Effector CD8-positive, alpha-beta T cell (primary cell): Measurements from ENCODE around the gene SMOC1.

ENCODE experiments used
- DNase-seq: peaks from one replicate; lab custom pipeline; 2025; lab: John Stamatoyannopoulos, UW

Gene SMOC1

DNA sequence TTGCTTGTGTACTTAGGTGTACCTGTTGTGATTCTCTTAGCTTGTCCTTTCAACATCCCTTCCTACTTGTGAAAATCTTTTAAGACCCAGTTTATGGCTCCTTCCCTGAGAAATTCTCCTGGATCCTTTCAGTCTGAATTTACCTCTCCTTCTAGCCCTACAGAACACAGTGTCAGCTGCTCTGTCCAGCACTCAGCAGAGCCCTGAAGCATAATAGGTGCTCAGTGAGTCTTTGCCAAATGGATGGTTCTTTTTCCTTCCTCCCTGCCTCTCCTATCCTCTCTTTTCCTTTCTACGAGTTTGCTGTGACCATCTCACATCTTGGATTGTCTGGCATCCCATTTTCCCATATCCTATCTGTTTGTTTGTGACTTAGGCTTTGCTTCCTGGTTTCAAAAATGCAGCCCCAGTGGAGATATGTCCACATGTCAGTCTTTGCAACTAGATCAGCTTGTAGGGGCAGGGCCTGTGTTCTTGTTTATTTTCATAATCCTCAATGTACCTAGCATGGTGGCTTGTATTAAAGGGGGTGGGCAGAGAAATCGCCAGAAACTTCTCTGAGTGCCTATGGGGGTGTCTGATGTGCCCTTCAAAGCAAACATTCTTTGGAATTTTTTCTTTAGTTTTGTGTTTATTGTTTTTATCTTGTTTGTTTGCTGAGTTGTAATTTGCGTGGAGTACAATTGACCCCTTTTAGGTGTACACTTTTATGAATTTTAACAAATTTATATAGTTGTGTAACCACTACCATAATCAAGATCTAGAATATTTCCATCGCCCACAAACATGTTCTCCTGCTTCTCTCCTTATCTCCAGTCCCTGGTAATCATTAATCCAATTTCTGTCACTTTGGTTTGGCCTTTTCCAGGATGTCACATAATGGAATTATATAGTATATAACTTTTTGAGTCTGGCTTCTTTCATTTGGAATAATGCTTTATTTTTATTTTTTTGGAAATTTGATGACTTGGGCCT lies 62.8 kb downstream of the SMOC1 start:
- DNase-seq, result no peak

DNA sequence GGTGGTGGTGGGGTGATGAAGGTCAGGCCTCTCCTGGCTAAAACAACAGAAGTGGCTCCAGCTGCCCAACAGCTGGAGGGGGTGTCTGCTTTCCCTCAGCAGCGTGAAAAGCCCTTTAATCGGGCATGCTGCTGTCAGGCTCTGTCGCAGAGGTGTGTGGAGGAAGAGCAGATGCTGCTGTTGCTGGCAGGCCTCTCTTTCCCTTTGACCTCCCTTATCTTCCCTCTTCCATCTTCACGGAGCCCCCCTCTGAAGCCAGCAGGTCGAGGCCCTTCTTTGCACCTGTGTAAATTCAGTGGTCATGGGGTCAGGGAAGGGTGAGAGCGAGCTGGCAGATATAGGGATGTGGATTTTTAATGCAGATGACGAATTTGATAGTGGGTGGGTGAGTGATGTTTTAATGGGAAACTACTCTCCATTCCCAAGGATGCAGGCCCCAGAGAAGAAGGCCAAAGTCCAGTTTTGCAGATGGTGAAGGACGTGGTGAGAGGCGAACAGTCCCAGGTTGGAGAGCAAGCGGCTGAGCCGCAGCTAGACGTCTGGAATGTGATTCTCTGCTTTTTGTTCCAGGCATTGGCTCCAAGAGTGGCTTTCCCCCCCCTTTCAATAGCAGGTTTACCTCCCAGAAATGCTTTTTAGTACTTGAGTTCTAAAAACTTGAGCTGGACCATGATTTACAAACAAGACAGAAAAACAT lies 64.0 kb downstream of the SMOC1 start:
- no peak for DNase-seq

DNA sequence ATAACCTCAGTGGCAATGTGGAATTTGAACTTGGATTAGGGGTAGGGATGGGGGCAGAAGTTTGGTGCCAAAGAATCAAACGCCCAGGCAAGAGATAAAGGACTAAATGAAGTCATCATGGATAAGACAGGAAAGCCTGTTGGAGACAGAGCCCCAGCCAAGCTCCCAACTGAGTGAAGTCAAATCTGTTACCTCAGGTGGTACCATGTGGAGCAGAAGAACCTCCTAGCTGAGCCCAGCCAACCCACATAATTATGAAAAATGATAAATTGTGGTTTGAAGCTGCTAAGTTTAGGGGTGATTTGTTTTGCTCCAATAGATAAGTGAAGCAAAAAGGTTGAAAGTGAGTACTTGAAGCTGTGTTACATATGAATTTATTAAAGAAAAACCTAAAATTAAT lies 66.1 kb downstream of the SMOC1 start:
- no peak for DNase-seq

DNA sequence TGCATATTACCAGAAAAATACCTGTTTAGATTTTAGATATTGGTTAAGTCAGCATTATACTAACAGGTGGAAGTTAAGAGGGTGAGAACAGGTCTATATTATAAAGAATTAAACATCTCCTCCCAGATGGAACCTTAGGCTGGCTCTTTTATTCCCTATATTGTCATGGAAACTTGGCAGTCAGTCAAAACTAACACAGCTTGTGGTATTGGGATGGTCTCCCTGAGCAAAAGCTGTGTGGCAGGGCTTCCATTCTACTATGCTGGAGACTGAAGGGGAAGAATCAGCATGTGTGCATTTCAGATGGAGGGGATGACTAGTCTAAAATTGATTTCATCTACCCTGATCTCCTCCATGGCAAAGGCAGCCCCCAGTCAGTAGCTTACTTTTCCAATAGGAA lies 66.7 kb downstream of the SMOC1 start:
- DNase-seq, result no peak

DNA sequence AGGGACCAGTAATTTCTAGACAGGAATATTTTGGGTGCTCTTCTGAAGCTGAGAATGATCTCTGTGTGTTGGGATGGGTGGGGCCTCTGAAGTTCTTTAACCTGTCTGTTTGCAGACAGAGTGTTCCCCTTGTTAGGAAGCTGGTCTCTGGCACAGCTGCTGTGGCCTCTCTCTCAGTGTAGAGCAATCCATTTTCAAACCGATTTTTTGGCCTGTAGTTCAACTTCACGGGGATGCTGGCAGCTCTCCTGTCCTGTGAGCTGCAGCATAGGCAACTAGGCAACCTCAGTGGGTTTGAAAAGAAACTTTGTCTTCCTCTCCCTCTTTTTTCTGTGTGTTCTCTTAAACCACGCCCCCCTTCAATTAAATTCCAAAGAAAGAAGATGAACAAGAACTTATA lies 69.1 kb downstream of the SMOC1 start:
- no peak for DNase-seq

DNA sequence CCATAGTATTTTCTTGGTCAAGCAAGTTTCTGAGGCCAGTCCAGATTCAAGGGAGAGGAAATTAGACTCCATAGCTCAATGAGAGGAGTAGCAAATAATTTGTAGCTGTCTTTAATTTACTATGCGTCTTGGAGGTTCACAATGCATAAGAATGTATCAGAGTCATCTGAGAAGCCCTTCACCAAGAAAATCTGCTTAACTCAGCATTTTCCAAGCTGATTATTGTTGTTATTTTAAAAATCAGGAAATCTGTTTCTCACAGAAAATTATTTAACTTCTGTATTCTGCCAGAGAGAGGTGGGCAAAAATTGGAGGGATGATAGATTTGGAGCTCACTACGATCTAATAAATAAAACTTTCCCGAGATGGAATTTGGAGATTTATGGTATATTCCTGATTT lies 72.0 kb downstream of the SMOC1 start:
- no peak for DNase-seq

DNA sequence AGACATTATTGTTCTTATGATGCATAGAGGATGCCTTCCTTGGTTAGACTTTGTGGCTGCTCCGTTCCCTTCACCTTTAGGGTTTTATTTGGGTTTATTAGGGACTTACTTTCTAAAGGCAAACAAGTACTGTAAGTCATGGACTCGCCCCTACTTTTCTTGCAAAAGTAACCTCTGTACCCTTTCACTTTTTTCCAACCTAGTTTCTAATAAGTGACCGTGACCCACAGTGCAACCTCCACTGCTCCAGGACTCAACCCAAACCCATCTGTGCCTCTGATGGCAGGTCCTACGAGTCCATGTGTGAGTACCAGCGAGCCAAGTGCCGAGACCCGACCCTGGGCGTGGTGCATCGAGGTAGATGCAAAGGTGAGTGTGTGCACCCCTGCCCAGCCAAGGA lies 72.7 kb downstream of the SMOC1 start:
- no peak for DNase-seq

DNA sequence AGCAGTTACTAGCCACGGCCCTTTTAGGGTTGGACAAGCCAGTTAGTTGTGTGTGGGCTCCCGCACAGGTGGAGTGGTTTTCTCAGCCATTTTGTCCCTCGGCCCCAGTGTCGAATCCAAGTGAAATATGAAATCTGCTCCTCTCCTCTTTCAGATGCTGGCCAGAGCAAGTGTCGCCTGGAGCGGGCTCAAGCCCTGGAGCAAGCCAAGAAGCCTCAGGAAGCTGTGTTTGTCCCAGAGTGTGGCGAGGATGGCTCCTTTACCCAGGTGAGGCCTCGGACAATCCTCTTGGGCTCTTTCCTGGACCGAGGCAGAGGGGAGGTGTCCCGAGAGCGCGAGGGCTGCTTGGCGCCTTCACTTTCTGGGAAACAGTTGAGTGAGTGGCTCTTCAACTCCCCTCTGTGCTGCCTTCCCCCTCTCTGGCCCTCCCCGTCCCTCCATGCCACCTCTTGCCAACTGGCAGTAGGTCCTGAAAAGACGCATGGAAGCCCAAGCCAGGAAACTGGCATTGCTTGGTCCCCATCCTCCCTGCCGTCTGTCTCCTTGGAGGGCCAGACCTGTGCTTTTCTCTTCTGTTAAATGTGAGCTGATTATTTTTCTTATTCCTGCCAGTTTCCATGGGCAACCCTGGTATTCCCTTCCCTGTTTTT lies 74.2 kb downstream of the SMOC1 start:
- DNase-seq, result no peak

DNA sequence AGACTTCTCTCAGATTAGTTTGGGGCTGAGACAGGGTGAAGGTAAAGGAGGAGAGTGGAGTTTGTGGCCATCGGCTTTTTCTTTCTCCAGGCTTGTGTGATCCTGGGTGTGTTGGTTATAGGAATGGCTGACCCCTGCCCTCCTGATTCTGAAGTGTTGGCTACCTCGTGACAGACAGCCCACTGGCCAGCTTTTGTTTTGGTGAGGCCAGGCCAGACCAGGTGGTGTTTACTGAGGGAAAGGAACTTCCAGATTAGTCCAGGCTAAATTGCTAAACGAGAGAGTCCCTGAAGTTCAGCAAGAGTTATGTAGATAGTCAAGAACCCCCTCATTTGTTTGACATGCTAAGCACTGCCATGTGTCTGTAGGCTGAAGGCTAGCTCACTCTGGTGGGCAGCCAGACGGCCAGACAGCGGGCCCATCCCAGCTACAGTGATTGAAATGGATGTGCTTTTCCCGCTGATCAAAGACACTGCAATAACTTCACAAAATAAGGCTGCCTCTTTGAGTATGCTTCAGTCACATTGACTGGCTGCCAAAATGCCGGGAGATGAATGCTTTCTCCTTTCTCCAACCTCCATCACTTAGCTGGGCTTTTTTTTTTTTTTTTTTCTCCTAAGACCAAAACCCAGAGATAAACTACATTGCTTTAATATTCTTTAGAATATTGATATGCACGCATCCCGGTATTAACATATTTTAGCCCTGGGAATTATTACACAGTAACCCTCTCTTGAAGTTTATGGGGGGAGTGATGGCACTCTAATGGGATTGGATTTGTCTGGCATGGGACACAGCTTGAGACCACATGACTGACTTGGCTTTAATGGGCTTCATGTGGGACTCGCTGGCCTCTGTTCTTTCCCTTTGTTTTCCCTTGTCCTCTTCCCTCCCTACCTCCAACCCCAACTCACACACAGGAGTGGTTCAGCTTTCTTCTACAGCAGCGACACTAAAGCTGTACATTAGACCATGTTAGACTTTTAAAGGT lies 76.9 kb downstream of the SMOC1 start:
- DNase-seq, result no peak

DNA sequence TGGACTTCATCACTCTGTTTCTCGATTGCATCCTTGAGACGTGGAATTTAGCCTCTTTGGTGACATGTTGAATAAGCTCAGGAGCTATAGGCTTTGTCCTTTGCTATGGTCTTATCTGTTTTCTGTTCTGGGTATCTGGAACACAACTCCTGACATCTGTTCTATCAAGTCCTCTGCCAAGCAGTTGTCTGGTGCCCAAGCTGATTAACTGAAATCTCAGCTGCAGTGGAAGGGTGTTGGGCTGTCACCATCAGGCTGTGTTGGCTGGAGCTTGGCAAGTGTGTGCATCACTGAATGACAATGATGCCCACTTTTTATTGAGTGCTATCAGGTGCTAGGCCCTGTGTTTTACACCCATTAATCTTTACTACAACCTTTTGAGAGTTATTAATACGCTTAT lies 77.8 kb downstream of the SMOC1 start:
- no peak for DNase-seq

DNA sequence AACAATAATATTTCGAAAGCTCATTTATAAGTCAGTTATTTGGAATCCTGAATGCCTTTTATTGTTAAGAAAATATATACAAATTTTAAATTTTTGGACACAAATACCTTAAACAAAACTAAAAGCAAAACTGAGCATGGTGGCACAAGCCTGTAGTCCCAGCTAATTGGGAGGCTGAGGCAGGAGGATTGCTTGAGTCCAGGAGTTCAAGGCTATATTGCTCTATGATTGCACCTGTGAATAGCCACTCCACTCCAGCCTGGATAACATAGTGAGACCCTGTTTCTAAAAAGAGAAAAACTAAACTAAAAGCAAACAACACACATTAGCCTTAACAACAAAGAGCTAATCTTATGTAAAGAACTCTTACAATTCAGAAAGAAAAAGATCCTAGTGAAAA lies 78.8 kb downstream of the SMOC1 start:
- DNase-seq, result no peak

DNA sequence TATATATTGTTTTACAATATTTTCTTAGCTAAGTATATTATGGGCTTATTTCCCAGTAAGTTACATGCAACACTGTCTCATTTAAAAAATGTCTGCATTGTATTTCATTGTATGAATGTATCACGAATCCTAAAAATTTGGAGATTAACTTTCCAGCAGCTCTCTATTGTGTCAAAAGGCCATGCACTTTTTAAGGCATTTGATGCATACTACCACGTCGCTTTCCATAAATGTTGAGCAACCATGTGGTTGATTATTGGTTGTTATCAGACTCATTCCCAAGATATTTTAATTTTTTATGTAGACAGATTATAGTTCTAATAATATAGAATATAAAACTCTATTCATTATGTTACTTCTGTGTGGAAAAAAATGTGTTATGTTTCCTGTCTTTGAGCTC lies 79.9 kb downstream of the SMOC1 start:
- DNase-seq, result no peak

DNA sequence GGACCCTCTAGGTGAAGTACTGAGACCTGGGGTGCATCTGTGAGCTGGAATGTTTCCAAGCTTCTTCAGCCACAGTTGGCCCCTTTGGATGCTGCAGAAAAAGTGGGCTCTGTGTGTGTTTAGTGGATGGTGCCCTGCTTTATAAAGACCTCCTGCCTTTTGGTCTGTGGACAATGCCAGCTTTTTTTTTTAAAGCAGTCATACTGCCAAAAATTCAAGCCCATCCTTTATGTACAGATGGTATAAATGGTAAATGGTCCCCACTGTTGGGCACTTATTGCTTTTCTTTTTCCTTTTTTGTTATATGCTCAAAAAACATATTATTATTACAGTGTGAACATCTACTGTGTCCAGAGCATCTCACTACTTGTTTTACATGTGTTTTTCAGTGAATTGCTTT lies 81.1 kb downstream of the SMOC1 start:
- DNase-seq, result no peak

DNA sequence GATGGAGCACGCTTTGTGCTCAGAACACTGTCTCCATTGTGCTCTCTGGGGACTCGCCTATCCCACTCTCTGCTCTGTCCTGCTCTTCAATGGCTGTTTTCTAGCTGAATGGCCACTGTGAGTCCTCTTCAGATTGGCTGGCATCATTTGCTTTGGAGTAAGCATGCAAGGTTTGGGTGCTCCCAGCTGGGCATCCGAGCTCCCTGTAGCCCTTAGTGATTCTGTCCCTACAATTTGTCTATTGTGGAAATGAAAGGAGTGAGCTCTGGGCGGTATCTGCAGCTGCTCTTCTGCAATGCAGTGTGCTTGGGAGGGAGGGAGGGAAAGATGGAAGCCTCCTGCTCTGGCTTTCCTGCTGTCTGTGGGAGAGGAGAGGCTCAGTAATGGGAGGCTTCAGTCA lies 84.8 kb downstream of the SMOC1 start:
- DNase-seq, result no peak

DNA sequence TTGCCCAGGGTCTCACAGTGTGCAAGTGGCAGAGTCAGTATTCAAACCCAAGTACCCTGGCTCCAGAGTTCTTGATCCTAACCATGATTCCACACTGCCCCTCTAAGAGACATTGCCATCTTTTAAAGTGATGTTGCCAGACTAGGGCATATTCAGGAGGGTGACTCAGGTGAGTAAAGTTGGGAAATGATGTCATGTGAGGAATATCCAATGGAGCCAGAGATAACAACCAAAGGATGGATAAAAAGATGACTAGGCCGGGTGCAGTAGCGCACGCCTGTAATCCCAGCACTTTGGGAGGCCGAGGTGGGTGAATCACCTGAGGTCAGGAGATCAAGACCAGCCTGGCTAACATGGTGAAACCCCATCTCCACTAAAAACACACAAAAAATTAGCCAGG lies 85.6 kb downstream of the SMOC1 start:
- DNase-seq, result no peak

DNA sequence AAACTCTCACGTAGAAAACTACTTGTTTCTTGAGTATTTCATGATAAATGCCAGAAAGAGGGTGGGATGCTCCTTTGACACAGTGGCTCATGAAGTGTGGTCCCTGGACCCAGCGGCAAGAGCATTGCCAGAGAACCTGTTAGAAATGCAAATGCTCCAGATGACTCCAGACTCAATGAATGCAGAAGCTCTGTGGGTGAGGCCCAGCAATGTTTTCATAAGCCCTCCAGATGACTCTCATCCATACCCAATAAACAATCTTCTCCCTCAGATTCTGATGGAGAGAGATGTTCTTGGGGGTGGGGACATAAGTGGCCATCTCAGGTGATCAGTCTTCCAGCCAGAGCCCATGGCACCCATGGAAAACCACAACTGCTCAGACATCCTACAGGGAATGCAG lies 88.9 kb downstream of the SMOC1 start:
- DNase-seq, result no peak

DNA sequence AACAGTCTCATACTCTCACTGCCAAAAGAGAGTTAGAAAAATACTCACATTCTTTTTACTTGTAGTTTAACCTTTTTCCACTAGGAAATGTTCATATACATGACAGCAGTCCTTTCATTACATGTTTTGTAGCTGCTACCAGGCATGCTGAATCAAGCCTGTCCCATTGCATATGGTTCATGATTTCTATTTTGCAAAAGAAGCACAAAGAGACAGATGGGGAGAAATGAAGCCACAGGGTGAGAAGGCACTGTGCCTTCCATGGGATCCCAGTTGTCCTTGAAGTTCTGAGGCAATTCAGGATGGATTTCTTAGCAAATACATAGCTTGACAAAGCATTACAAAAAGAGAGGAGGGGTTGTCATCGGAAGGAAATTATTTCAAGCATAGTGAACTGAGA lies 89.5 kb downstream of the SMOC1 start:
- no peak for DNase-seq

DNA sequence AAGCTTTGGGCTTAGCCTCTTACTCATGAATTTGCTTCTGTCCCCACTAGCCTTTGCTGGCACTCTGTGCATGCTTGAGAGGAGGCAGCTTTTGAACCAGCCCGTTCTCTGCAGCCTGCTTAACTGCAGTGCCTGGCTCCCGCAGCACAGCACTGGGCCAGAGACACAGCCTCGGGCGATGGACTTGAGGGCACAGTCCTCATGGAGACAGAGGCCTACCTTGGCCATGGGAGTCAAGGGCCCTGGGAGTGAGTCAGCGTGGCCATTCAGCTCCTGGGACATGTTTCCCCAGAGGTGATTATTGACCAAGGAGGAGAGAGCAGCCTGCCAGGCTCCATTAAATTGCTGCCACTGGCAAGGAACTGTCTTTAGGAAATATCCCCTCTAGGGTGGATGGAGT lies 93.5 kb downstream of the SMOC1 start:
- no peak for DNase-seq

DNA sequence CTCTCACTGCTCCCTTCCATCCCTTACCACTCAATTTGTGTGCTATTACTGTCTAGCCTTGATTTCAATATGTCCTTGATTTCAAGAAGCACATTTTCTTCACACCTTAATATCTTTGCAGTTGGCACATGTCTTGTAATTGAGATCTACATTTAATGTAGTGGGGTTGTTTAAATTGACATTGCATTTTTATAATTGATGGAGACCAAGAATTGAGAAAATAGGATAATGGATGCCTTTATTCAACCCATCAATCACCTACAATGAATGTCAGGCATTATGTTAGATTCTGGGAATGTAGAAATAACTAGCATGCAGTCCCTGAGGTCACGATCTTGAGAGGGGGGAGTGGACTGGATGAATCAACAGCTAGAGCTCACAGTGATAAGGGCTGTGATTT lies 94.6 kb downstream of the SMOC1 start:
- no peak for DNase-seq

DNA sequence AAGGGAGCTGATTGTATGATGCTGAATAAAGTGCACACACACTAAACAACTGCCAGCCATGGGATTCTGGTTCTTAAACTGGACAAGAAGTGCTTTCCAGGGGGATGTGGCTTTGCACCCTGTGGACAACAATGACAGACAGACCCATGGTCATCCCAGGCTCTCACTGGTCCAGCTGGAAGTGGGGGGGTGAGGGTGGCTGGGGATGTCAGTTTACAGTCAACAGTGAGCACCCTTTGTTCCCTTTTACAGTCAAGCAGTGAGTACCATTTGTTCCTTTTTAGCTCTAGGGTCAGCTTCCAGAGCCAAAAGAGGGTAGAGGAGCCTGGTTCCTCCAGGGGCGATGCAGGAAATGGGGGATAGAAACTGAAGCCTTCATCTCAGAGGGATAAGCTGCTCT lies 100.7 kb downstream of the SMOC1 start:
- DNase-seq, result no peak
